IgD-negative memory B cell (primary cell): ENCODE data around the gene GPR25. TPM values are rescaled to one million over a fixed set of nuclear protein-coding genes. Genes with fewer than 3 reads are reported as not detected.

Experiments
- H3K27ac Mint-ChIP-seq, 3 donors: one replicate each; pipeline ENCODE4 v1.8.0; 2020 to 2022; ENCODE audit warnings: mild to moderate bottlenecking in 3 of 3, mixed read lengths in 3 of 3, moderate library complexity in 1 of 3
- H3K27me3 Mint-ChIP-seq: one replicate; pipeline ENCODE4 v1.8.0; 2021; ENCODE audit warnings: mixed read lengths
- H3K36me3 Mint-ChIP-seq: one replicate; pipeline ENCODE4 v1.8.0; 2020; ENCODE audit warnings: mild to moderate bottlenecking, mixed read lengths
- H3K4me1 Mint-ChIP-seq, 3 donors: one replicate each; pipeline ENCODE4 v1.8.0; 2020 to 2022; ENCODE audit warnings: mixed read lengths in 3 of 3, mild to moderate bottlenecking in 1 of 3
- H3K4me3 Mint-ChIP-seq, 4 donors: one replicate each; pipeline ENCODE4 v1.8.0; 2020 to 2022; ENCODE audit warnings: mild to moderate bottlenecking in 4 of 4, mixed read lengths in 4 of 4, moderate library complexity in 3 of 4
- H3K9me3 Mint-ChIP-seq, 3 donors: one replicate each; pipeline ENCODE4 v1.8.0; 2020 to 2021; ENCODE audit warnings: mixed read lengths in 3 of 3, mild to moderate bottlenecking in 1 of 3
- polyA plus RNA-seq: library from polyadenylated mRNA; unstranded; fragments of 300-500 nt; fragmentation: Illumina TruSeq; gene quantifications from one replicate; pipeline ENCODE4 v1.2.3, GENCODE V29; 2021

Gene GPR25
- 41.1 TPM for polyA plus RNA-seq

GRCh38 chr1:200872446-200873115 is at the start of gene GPR25:
TSS of gene GPR25 (plus strand) at chr1:200872981. CDS start at chr1:200873038, 57 bp downstream.
- Mint-ChIP-seq H3K27me3 (peaks cover 8% of the 10 kb centered on the region), H3K9me3 (no peaks in the 10 kb centered on the region), H3K4me3 (peak within 1 kb of the TSS; percentile 80 to 98 (median 88)), H3K36me3 (no peaks in the 10 kb centered on the region), H3K4me1 (peaks cover 45 to 54% (median 51%) of the 10 kb centered on the region in 3 donors), H3K27ac (peak within 1 kb of the TSS; percentile 84 to 96 (median 90))

- Mint-ChIP-seq H3K9me3 (no peaks in the 10 kb centered on the region), H3K4me3 (no peak overlapping the region), H3K27ac (no peak overlapping the region), H3K4me1 (peaks cover 3 to 6% (median 3%) of the 10 kb centered on the region in 3 donors), H3K27me3 (peaks cover 4% of the 10 kb centered on the region), H3K36me3 (peaks cover 1% of the 10 kb centered on the region)
These were observed 41.7 kb upstream of the GPR25 start for GRCh38 chr1:200831091-200831490.

- Mint-ChIP-seq H3K27ac (no peak overlapping the region), H3K27me3 (peaks cover 3% of the 10 kb centered on the region), H3K9me3 (no peaks in the 10 kb centered on the region), H3K4me3 (no peak overlapping the region), H3K4me1 (no peaks in the 10 kb centered on the region), H3K36me3 (peaks cover 3% of the 10 kb centered on the region)
These were observed 38.4 kb upstream of the GPR25 start for GRCh38 chr1:200834383-200834782.

GRCh38 chr1:200836213-200836612 is 36.6 kb upstream of the GPR25 start:
- no peaks in the 10 kb centered on the region for H3K9me3 Mint-ChIP-seq
- peaks cover 1% of the 10 kb centered on the region for H3K27me3 Mint-ChIP-seq
- no peak overlapping the region for H3K4me3 Mint-ChIP-seq
- no peak overlapping the region for H3K27ac Mint-ChIP-seq
- no peaks in the 10 kb centered on the region for H3K4me1 Mint-ChIP-seq
- H3K36me3 Mint-ChIP-seq = peaks cover 3% of the 10 kb centered on the region

- no peak overlapping the region for H3K4me3 Mint-ChIP-seq
- no peaks in the 10 kb centered on the region for H3K4me1 Mint-ChIP-seq
- no peak overlapping the region for H3K27ac Mint-ChIP-seq
- H3K36me3 Mint-ChIP-seq = peaks cover 3% of the 10 kb centered on the region
- H3K9me3 Mint-ChIP-seq = no peaks in the 10 kb centered on the region
- no peaks in the 10 kb centered on the region for H3K27me3 Mint-ChIP-seq
These were observed 34.7 kb upstream of the GPR25 start for GRCh38 chr1:200837931-200838571.

- H3K36me3 Mint-ChIP-seq = peaks cover 2% of the 10 kb centered on the region
- H3K27ac Mint-ChIP-seq = no peak overlapping the region
- no peak overlapping the region for H3K4me3 Mint-ChIP-seq
- no peaks in the 10 kb centered on the region for H3K4me1 Mint-ChIP-seq
- no peaks in the 10 kb centered on the region for H3K27me3 Mint-ChIP-seq
- H3K9me3 Mint-ChIP-seq = no peaks in the 10 kb centered on the region
These were observed 33.9 kb upstream of the GPR25 start for GRCh38 chr1:200838676-200839445.

GRCh38 chr1:200845360-200845759 is 27.4 kb upstream of the GPR25 start:
- Mint-ChIP-seq H3K36me3 (peaks cover 2% of the 10 kb centered on the region), H3K27me3 (no peaks in the 10 kb centered on the region), H3K4me1 (peaks cover 0 to 3% (median 0%) of the 10 kb centered on the region in 3 donors), H3K4me3 (no peak overlapping the region), H3K9me3 (no peaks in the 10 kb centered on the region), H3K27ac (no peak overlapping the region)

DNA sequence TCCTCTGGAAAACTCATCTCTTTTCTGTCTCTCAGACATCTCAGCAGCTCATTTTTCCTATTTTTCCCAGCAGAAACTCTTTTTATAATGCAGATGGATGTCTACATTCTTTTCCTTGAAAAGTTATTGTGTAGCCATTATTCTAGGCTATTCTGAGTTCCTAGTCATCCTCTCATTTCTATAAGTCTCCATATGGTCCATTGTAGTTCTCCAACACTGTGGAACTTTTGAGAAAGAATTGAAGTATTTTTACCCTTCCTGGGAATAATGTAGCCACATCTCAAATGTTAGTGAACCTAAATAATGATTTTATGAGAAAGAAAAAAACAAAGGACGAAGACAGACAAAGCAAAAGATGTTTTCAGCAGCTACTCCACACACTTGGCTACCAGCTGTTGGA is 26.4 kb upstream of the GPR25 start:
- Mint-ChIP-seq H3K36me3 (peaks cover 2% of the 10 kb centered on the region), H3K9me3 (no peaks in the 10 kb centered on the region), H3K27me3 (no peaks in the 10 kb centered on the region), H3K27ac (no peak overlapping the region), H3K4me1 (peaks cover 0 to 5% (median 0%) of the 10 kb centered on the region in 3 donors), H3K4me3 (no peak overlapping the region)

DNA sequence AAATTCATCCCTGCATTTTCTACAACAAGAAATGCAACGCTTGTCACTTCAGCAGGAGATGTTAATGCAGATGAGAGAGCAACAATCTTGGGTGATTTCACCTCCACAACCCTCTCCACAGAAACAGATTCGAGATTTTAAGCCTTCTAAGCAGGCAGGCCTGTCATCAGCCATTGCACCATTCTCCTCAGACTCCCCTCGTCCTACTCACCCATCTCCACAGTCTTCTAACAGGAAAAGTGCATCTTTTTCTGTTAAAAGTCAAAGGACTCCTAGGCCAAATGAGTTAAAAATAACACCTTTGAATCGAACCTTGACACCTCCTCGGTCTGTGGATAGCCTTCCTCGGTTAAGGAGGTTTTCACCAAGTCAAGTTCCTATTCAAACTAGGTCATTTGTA is 23.4 kb upstream of the GPR25 start:
- Mint-ChIP-seq H3K36me3 (peaks cover 2% of the 10 kb centered on the region), H3K4me3 (no peak overlapping the region), H3K9me3 (no peaks in the 10 kb centered on the region), H3K27me3 (no peaks in the 10 kb centered on the region), H3K4me1 (peaks cover 0 to 5% (median 0%) of the 10 kb centered on the region in 3 donors), H3K27ac (peak overlapping the region in 1 of 3 donors; percentile 40)

GRCh38 chr1:200850554-200850953 is 22.2 kb upstream of the GPR25 start:
- Mint-ChIP-seq H3K9me3 (no peaks in the 10 kb centered on the region), H3K27me3 (no peaks in the 10 kb centered on the region), H3K4me3 (no peak overlapping the region), H3K4me1 (peaks cover 0 to 5% (median 0%) of the 10 kb centered on the region in 3 donors), H3K27ac (no peak overlapping the region), H3K36me3 (peaks cover 2% of the 10 kb centered on the region)

DNA sequence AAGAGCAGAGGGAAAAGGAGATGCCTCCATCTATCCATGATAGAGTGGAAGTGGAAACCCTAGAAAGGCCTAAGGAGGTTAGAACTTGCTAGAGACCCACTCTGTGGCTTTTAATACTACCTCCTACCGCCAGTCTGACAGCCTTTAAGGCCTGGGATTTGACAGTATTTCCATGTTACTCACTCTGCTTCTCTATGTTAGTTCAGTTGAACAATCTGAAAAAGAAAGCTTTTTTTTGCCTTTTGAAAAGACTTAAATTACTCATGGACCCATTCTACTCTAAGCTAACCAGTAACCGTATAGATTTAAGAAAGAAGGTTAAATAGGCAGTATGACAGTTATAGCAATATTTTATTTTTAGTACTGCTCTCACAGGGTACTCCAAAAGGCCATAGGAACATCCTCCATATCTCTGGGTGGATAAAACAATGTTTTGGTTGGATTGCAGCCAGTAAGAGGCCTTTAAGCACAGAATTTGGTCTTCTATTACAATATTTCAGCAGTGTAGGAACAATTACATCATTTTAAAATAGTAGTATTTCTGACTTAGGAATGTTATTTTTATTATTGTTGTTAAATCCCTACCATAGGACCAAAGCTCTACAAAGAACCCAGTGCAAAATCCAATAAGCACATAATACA is 15.9 kb upstream of the GPR25 start:
- peaks cover 0 to 5% (median 0%) of the 10 kb centered on the region in 3 donors for H3K4me1 Mint-ChIP-seq
- H3K27ac Mint-ChIP-seq = no peak overlapping the region
- H3K4me3 Mint-ChIP-seq = no peak overlapping the region
- H3K9me3 Mint-ChIP-seq = no peaks in the 10 kb centered on the region
- no peaks in the 10 kb centered on the region for H3K27me3 Mint-ChIP-seq
- H3K36me3 Mint-ChIP-seq = no peaks in the 10 kb centered on the region

DNA sequence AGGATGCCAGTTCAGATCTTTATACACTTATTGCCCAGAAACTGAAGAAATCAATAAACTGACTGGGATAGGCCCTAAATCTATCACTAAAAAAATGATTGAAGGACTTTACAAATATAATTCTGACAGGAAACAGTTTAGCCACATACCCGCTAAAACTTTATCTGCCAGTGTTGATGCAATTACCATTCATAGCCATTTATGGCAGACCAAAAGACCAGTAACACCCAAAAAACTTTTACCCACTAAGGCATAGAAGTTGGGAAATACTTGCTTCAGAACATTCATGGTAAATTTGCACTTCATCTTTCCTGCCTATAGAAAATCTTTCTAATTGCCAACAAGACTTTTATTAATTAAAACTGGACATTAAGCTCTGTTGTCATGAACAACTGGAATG is 15.0 kb upstream of the GPR25 start:
- H3K27ac Mint-ChIP-seq = no peak overlapping the region
- H3K4me1 Mint-ChIP-seq = peaks cover 8 to 12% (median 9%) of the 10 kb centered on the region in 3 donors
- H3K9me3 Mint-ChIP-seq = no peaks in the 10 kb centered on the region
- no peak overlapping the region for H3K4me3 Mint-ChIP-seq
- H3K36me3 Mint-ChIP-seq = no peaks in the 10 kb centered on the region
- H3K27me3 Mint-ChIP-seq = no peaks in the 10 kb centered on the region

DNA sequence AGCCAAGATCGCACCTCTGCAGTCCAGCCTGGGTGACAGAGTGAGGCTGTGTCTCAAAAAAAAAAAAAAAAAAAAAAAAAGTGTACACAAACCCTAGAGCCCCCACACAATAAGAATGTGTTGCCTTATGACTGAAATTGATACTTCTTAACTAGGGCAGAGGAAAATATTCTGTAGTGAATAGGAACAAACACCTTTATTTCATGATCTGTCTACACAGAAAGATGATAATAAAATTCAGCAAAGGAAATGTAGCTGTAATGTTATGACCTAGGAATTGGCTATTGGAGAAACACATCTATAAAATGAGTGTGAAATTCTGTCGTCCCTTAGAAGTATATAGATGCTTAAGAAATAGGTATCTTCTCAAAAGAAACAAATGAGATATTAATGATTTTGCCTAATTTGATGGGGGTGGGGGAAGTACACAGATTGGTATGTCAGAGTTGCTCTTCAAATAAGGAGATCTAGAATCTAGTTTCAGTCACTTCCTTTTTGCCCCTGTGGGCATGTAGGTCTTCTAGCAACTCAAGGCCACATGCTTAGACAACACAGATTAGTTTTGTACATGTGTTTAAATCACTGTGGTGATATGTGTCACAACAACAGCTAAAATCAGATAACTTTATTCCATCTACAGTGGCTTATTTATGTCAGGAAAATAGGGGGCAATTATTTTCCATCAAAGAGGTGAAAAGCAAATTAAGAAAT is 10.7 kb upstream of the GPR25 start:
- Mint-ChIP-seq H3K27me3 (no peaks in the 10 kb centered on the region), H3K4me1 (peaks cover 26 to 39% (median 35%) of the 10 kb centered on the region in 3 donors), H3K36me3 (no peaks in the 10 kb centered on the region), H3K9me3 (no peaks in the 10 kb centered on the region), H3K4me3 (peak overlapping the region in 3 of 4 donors; percentile 3 to 75 (median 52)), H3K27ac (peak overlapping the region; percentile 47 to 87 (median 75))

DNA sequence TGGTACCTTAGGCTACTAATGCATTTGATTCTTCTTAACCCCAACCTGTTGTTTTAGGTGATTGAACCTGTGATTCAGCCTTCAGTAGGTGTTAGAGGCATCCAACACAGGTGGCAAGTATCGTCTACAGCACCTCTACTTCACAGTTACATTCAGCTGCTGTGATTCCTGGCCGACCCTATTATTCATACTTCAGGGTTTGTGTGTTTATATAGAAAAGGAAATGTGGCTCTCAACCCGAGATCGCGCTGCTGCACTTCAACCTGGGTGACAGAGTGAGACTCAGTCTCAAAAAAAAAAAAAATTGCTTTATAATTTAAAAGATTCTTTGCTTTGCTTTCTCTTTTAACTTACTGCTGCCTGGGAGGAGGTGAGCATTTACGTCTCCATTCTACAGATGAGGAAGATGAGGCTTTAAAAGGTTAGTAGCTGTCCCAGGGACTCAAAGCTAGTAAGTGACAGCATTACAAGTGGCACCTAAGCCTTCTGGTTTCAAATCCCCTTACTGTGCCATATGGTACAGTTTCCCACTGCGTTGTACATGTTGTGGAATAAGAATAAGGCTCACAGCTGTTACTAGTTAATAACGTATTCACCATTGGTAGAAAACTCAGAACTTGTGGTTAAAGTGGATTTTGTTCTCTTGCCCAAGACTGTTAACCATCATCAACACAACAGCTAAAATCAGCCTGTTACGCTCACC is 9.9 kb upstream of the GPR25 start:
- H3K9me3 Mint-ChIP-seq = no peaks in the 10 kb centered on the region
- no peaks in the 10 kb centered on the region for H3K27me3 Mint-ChIP-seq
- H3K27ac Mint-ChIP-seq = peak overlapping the region; percentile 47 to 87 (median 75)
- H3K4me1 Mint-ChIP-seq = peaks cover 32 to 45% (median 42%) of the 10 kb centered on the region in 3 donors
- peak overlapping the region; percentile 38 to 85 (median 68) for H3K4me3 Mint-ChIP-seq
- no peaks in the 10 kb centered on the region for H3K36me3 Mint-ChIP-seq
